ENCODE measurements around the gene NOX1. TPM values are rescaled to one million over a fixed set of nuclear protein-coding genes. Genes with fewer than 3 reads are reported as not detected.
"Not testable (repeated sequence)": the region's sequence is repeated elsewhere in the genome, so short reads cannot be mapped to it uniquely, and the experiment has no call there.

The NOX1 gene
- total and polyA plus RNA-seq, 11 donors: 0.57 TPM; not detected in 10

DNA sequence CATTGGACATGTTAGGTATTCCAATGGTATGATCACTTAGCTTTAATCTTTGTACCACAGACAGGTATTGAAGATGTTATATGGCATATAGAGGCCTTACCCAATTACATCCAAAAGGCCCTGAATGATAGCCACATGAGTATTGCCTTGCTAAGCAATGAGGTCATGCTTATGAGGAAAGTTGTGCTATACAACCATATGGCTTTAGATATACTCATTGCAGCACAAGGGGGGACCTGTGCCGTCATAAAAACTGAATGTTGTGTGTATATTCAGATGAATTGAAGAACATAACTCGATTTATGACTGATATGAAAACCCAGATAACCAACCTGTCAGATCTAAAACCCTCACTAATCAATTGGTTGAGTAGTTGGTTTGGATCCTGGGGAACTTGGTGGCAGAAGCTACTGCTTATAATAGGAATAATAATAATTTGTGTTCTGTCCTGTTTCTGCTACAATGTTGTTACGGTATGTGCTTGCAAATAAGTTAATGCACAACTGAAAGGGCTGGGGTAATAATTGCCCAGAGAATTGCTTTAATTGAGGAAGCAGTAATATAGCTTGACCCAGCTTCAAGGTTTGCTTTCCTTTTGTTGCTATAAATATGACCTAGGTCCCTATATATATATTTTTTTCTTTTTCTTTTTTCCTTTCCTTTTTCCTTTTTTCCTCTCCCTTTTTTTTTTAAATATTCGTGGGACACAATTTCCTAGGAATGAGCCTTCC, 75.5 kb downstream of the NOX1 start:
- Histone ChIP-seq H3K4me1 (no peaks in the 10 kb centered on the region), H3K36me3 (no peaks in the 10 kb centered on the region), H3K27ac (no peak overlapping the region), H3K27me3 (no peaks in the 10 kb centered on the region), H3K9me3 (no peaks in the 10 kb centered on the region), H3K4me3 (no peak overlapping the region)
- TF ChIP-seq POLR2A (IDR thresholded peaks at IDR 0.05): no peak
- TF ChIP-seq CTCF (IDR thresholded peaks at IDR 0.05): no peak
- WGBS, 4 donors: 53 to 70% (median 55%) methylated on average over 4 of the region's 4 CpGs
- DNase-seq: no peak
- intact Hi-C loops (cut with DNase I): no loop called here
- ATAC-seq: no peak

DNA sequence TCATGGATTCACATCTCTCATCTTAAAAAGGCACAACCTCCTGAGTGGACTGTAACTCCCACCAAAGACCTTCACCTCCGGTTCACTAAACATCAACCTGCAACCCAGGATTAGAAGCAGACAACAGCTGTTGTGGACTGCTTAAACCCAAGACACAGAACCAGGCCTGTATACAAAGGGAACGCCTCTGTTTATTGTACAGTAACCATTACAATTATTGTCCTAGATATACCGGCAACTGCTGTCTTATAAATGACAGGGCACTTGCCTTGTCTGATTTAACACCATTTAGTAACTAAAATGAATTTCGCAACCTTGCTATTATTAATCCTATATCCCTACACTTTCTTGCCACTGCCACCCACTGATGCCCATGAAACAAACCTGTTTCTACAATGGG, 76.8 kb downstream of the NOX1 start:
- H3K36me3 ChIP-seq: no peaks in the 10 kb centered on the region
- WGBS, 4 donors: 88 to 95% (median 91%) methylated on average over 4 of the region's 4 CpGs
- DNase-seq: no peak
- TF ChIP-seq POLR2A (IDR thresholded peaks at IDR 0.05): no peak
- no peak for TF ChIP-seq CTCF (IDR thresholded peaks at IDR 0.05)
- no peaks in the 10 kb centered on the region for H3K4me1 ChIP-seq
- no peaks in the 10 kb centered on the region for H3K9me3 ChIP-seq
- intact Hi-C loops (cut with DNase I): no loop called here
- no peaks in the 10 kb centered on the region for H3K27me3 ChIP-seq
- no peak for ATAC-seq
- H3K27ac ChIP-seq: no peak overlapping the region
- no peak overlapping the region for H3K4me3 ChIP-seq

DNA sequence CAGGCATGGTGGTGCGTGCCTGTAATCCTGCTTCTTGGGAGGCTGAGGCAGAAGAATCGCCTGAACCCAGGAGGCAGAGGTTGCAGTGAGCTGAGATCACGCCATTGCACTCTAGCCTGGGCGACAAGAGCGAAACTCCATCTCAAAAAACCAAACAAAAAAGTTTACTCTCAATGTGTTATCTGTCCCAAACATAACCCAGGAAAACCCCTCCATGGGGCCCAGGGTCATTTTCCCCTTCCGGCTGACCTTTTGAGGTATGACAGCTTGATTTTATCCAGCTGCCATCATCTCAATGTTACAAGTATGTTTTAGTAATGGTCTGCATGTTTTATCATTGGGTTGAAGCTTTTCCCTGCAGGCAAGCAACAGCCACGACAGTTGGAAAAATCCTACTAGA, 77.8 kb downstream of the NOX1 start:
- DNase-seq; H3K27me3 ChIP-seq; H3K4me1 ChIP-seq; H3K36me3 ChIP-seq; H3K9me3 ChIP-seq; H3K4me3 ChIP-seq; intact Hi-C loops (cut with DNase I); H3K27ac ChIP-seq; ATAC-seq: not testable (repeated sequence)
- 73 to 88% (median 79%) methylated on average over 7 of the region's 7 CpGs for WGBS, 4 donors

Other genes with a start within 250 kb of the NOX1 start
- gene TSPAN6, start 237.6 kb downstream of the NOX1 start, total RNA-seq: 1 to 10 TPM; 3.2 to 9.0 (median 6.0) TPM
- 1 to 10 TPM; 5.1 to 5.3 TPM for gene TSPAN6, start 237.6 kb downstream of the NOX1 start, polyA plus RNA-seq
- 10 to 100 TPM in 5 of 9 donors, 1 to 10 TPM in 4; 5.9 to 39.1 (median 16.4) TPM for gene SRPX2, start 230.2 kb downstream of the NOX1 start, total RNA-seq
- gene SRPX2, start 230.2 kb downstream of the NOX1 start, polyA plus RNA-seq: 10 to 100 TPM in 1 of 2 donors, 1 to 10 TPM in 1; 3.4 to 10.5 TPM
- gene SYTL4, start 142.2 kb downstream of the NOX1 start, total RNA-seq: 1 to 10 TPM; 1.2 to 5.4 (median 2.0) TPM
- 1 to 10 TPM; 1.9 to 2.3 TPM for gene SYTL4, start 142.2 kb downstream of the NOX1 start, polyA plus RNA-seq
- 10 to 100 TPM in 1 of 9 donors, 1 to 10 TPM in 8; 5.6 to 11.6 (median 8.6) TPM for gene CSTF2, start 54.0 kb downstream of the NOX1 start, total RNA-seq
- gene CSTF2, start 54.0 kb downstream of the NOX1 start, polyA plus RNA-seq: 10 to 100 TPM in 1 of 2 donors, 1 to 10 TPM in 1; 2.6 to 13.1 TPM
- gene XKRX, start 54.6 kb upstream of the NOX1 start, total RNA-seq: under 1 TPM in 1 of 9 donors, not detected in 8; 0.19 TPM
- gene XKRX, start 54.6 kb upstream of the NOX1 start, polyA plus RNA-seq: under 1 TPM in 1 of 2 donors, not detected in 1; 0.10 TPM
- gene ARL13A, start 95.3 kb upstream of the NOX1 start, total RNA-seq: not detected
- gene ARL13A, start 95.3 kb upstream of the NOX1 start, polyA plus RNA-seq: not detected
- 10 to 100 TPM; 13.5 to 21.6 (median 18.3) TPM for gene TRMT2B, start 177.8 kb upstream of the NOX1 start, total RNA-seq
- 10 to 100 TPM; 11.9 to 14.5 TPM for gene TRMT2B, start 177.8 kb upstream of the NOX1 start, polyA plus RNA-seq
- 1 to 10 TPM in 1 of 9 donors, under 1 TPM in 3, not detected in 5; 0.12 to 1.1 (median 0.14) TPM for gene TMEM35A, start 204.5 kb upstream of the NOX1 start, total RNA-seq
- under 1 TPM; 0.04 to 0.15 TPM for gene TMEM35A, start 204.5 kb upstream of the NOX1 start, polyA plus RNA-seq
- 1 to 10 TPM in 1 of 9 donors, under 1 TPM in 8; 0.20 to 3.3 (median 0.30) TPM for gene CENPI, start 223.8 kb upstream of the NOX1 start, total RNA-seq
- gene CENPI, start 223.8 kb upstream of the NOX1 start, polyA plus RNA-seq: under 1 TPM; 0.42 to 0.71 TPM